ENCODE results near the gene FRMD4A. TPM values are rescaled to one million over a fixed set of nuclear protein-coding genes. Genes with fewer than 3 reads are reported as not detected.

FRMD4A gene
- total RNA-seq, 4 donors from 2014 or later, result 4.0 to 12.7 (median 5.6) TPM

GRCh38 chr10:14294347-14295059, 36.2 kb downstream of the FRMD4A start:
- no peaks in the 10 kb centered on the region for H3K36me3 ChIP-seq
- no peak overlapping the region for H3K4me3 ChIP-seq
- no peaks in the 10 kb centered on the region for H3K4me1 ChIP-seq
- no peak for DNase-seq
- H3K27me3 ChIP-seq, result no peaks in the 10 kb centered on the region
- in situ Hi-C loops (cut with MboI; ENCODE audit: low pct_ligation_motif_present in 1 of 4, low pct_unique_long_range_greater_than_20kb in 1 of 4, low sequenced_read_pairs in 3 of 4) (no loop called here), intact Hi-C loops (cut with DNase I; ENCODE audit: low total_unique reads) (no loop called here)
- peaks cover 9 to 11% of the 10 kb centered on the region in 2 donors for H3K9me3 ChIP-seq
- no peak for TF ChIP-seq POLR2AphosphoS5 (IDR thresholded peaks at IDR 0.05)
- TF ChIP-seq POLR2A (IDR thresholded peaks at IDR 0.05), result no peak
- TF ChIP-seq CTCF (IDR thresholded peaks at IDR 0.05), result no peak
- TF ChIP-seq EP300 (IDR thresholded peaks at IDR 0.05; ENCODE audit: low read depth), result no peak
- 73 to 78% methylated on average over 14 of the region's 14 CpGs for WGBS, 2 donors (ENCODE audit: low coverage in 1 of 2)
- no peak overlapping the region for H3K27ac ChIP-seq

- in situ Hi-C loops (cut with MboI; ENCODE audit: low pct_ligation_motif_present in 1 of 4, low pct_unique_long_range_greater_than_20kb in 1 of 4, low sequenced_read_pairs in 3 of 4), result no loop called here
- TF ChIP-seq EP300 (IDR thresholded peaks at IDR 0.05; ENCODE audit: low read depth) (no peak), POLR2AphosphoS5 (IDR thresholded peaks at IDR 0.05) (no peak), CTCF (IDR thresholded peaks at IDR 0.05) (no peak), POLR2A (IDR thresholded peaks at IDR 0.05) (no peak)
- no peak for DNase-seq
Observed at GRCh38 chr10:14293526-14293925, 37.2 kb downstream of the FRMD4A start.

GRCh38 chr10:14291296-14291695, 39.4 kb downstream of the FRMD4A start:
- no peaks in the 10 kb centered on the region for H3K36me3 ChIP-seq
- intact Hi-C loops (cut with DNase I; ENCODE audit: low total_unique reads), result no loop called here
- no peaks in the 10 kb centered on the region for H3K27me3 ChIP-seq
- WGBS, 2 donors (ENCODE audit: low coverage in 1 of 2), result 90 to 93% methylated on average over 1 of the region's 1 CpG
- no peak for DNase-seq
- H3K27ac ChIP-seq, result no peak overlapping the region
- H3K4me3 ChIP-seq, result no peak overlapping the region
- no peak for TF ChIP-seq POLR2A (IDR thresholded peaks at IDR 0.05)
- no peak for TF ChIP-seq EP300 (IDR thresholded peaks at IDR 0.05; ENCODE audit: low read depth)
- no peak for TF ChIP-seq CTCF (IDR thresholded peaks at IDR 0.05)
- TF ChIP-seq POLR2AphosphoS5 (IDR thresholded peaks at IDR 0.05), result no peak
- peaks cover 9 to 11% of the 10 kb centered on the region in 2 donors for H3K9me3 ChIP-seq
- H3K4me1 ChIP-seq, result no peaks in the 10 kb centered on the region
- in situ Hi-C loops (cut with MboI; ENCODE audit: low pct_ligation_motif_present in 1 of 4, low pct_unique_long_range_greater_than_20kb in 1 of 4, low sequenced_read_pairs in 3 of 4), result no loop called here

More at GRCh38 chr10:14293526-14293925, 37.2 kb downstream of the FRMD4A start:
- Histone ChIP-seq H3K4me1 (no peaks in the 10 kb centered on the region), H3K9me3 (peaks cover 9 to 11% of the 10 kb centered on the region in 2 donors), H3K27ac (no peak overlapping the region), H3K4me3 (no peak overlapping the region), H3K36me3 (no peaks in the 10 kb centered on the region), H3K27me3 (no peaks in the 10 kb centered on the region)
- WGBS, 2 donors (ENCODE audit: low coverage in 1 of 2), result 37 to 39% methylated on average over 3 of the region's 3 CpGs
- intact Hi-C loops (cut with DNase I; ENCODE audit: low total_unique reads), result no loop called here

- H3K27me3 ChIP-seq, result no peaks in the 10 kb centered on the region
- no peak overlapping the region for H3K27ac ChIP-seq
- WGBS, 2 donors (ENCODE audit: low coverage in 1 of 2), result 83 to 87% methylated on average over 5 to 6 of the region's 6 CpGs
- peaks cover 3 to 11% of the 10 kb centered on the region in 2 donors for H3K9me3 ChIP-seq
- DNase-seq, result no peak
- H3K36me3 ChIP-seq, result no peaks in the 10 kb centered on the region
- no peaks in the 10 kb centered on the region for H3K4me1 ChIP-seq
- intact Hi-C loops (cut with DNase I; ENCODE audit: low total_unique reads) (no loop called here), in situ Hi-C loops (cut with MboI; ENCODE audit: low pct_ligation_motif_present in 1 of 4, low pct_unique_long_range_greater_than_20kb in 1 of 4, low sequenced_read_pairs in 3 of 4) (no loop called here)
- TF ChIP-seq EP300 (IDR thresholded peaks at IDR 0.05; ENCODE audit: low read depth) (no peak), POLR2A (IDR thresholded peaks at IDR 0.05) (no peak), CTCF (IDR thresholded peaks at IDR 0.05) (no peak), POLR2AphosphoS5 (IDR thresholded peaks at IDR 0.05) (no peak)
- H3K4me3 ChIP-seq, result no peak overlapping the region
Observed at GRCh38 chr10:14285941-14286560, 44.7 kb downstream of the FRMD4A start.
